Thyroid gland (tissue), 4 donors: ENCODE results near the gene COL25A1.

Source experiments
- CTCF ChIP-seq, 6 experiments: fragments of 200-600 bp in 3 of 6; fragments of 450-650 bp in 3 of 6; sonication (generic) in 3 of 6; IDR thresholded peaks; one replicate each; pipeline ENCODE4 v1.5.1; 2016 to 2019; ENCODE audit warnings: antibody characterized with exemption in 6 of 6, mild to moderate bottlenecking in 2 of 6, inconsistent platforms in 1 of 6, moderate library complexity in 1 of 6
- POLR2A ChIP-seq, 2 donors: fragments of 450-650 bp; IDR thresholded peaks; one replicate each; pipeline ENCODE4 v1.6.1; 2017; ENCODE audit warnings: antibody characterized with exemption in 2 of 2, mild to moderate bottlenecking in 2 of 2, moderate library complexity in 1 of 2

GRCh38 chr4:109156356-109156755 is 146.1 kb downstream of the COL25A1 start:
- TF ChIP-seq POLR2A (IDR thresholded peaks at IDR 0.05) (no peak), CTCF (IDR thresholded peaks at IDR 0.05) (no peak)
